ENCODE results near the gene GUCY1A1.

GUCY1A1 gene

GRCh38 chr4:155658681-155659064, 8.0 kb upstream of the GUCY1A1 start:
- no peak for DNase-seq (ENCODE audit: low read depth)

- no peak for DNase-seq (ENCODE audit: low read depth)
Observed at GRCh38 chr4:155659176-155659575, 7.5 kb upstream of the GUCY1A1 start.

- no peak for DNase-seq (ENCODE audit: low read depth)
Observed at GRCh38 chr4:155660436-155660835, 6.2 kb upstream of the GUCY1A1 start.

GRCh38 chr4:155665054-155665453, 1.6 kb upstream of the GUCY1A1 start:
- DNase-seq (ENCODE audit: low read depth), result no peak

GRCh38 chr4:155667222-155667567, 547 bp downstream of the GUCY1A1 start:
- DNase-seq (ENCODE audit: low read depth), result no peak

- DNase-seq (ENCODE audit: low read depth), result no peak
Observed at GRCh38 chr4:155667568-155668511, 1.2 kb downstream of the GUCY1A1 start.

GRCh38 chr4:155668707-155669220, 2.1 kb downstream of the GUCY1A1 start:
- no peak for DNase-seq (ENCODE audit: low read depth)

- no peak for DNase-seq (ENCODE audit: low read depth)
Observed at GRCh38 chr4:155672342-155672741, 5.7 kb downstream of the GUCY1A1 start.

- no peak for DNase-seq (ENCODE audit: low read depth)
Observed at GRCh38 chr4:155673453-155673979, 6.9 kb downstream of the GUCY1A1 start.

- no peak for DNase-seq (ENCODE audit: low read depth)
Observed at GRCh38 chr4:155674669-155675071, 8.0 kb downstream of the GUCY1A1 start.

- no peak for DNase-seq (ENCODE audit: low read depth)
Observed at GRCh38 chr4:155675709-155676429, 9.2 kb downstream of the GUCY1A1 start.

GRCh38 chr4:155676430-155676825, 9.8 kb downstream of the GUCY1A1 start:
- DNase-seq (ENCODE audit: low read depth), result no peak

- no peak for DNase-seq (ENCODE audit: low read depth)
Observed at GRCh38 chr4:155678011-155678410, 11.4 kb downstream of the GUCY1A1 start.

- DNase-seq (ENCODE audit: low read depth), result no peak
Observed at GRCh38 chr4:155679343-155679742, 12.7 kb downstream of the GUCY1A1 start.

- DNase-seq (ENCODE audit: low read depth), result no peak
Observed at GRCh38 chr4:155681886-155682285, 15.2 kb downstream of the GUCY1A1 start.

GRCh38 chr4:155684423-155684822, 17.8 kb downstream of the GUCY1A1 start:
- no peak for DNase-seq (ENCODE audit: low read depth)

GRCh38 chr4:155684892-155685541, 18.4 kb downstream of the GUCY1A1 start:
- DNase-seq (ENCODE audit: low read depth), result no peak

GRCh38 chr4:155687380-155687982, 20.8 kb downstream of the GUCY1A1 start:
- no peak for DNase-seq (ENCODE audit: low read depth)

GRCh38 chr4:155688211-155688610, 21.6 kb downstream of the GUCY1A1 start:
- no peak for DNase-seq (ENCODE audit: low read depth)

GRCh38 chr4:155688860-155689259, 22.2 kb downstream of the GUCY1A1 start:
- no peak for DNase-seq (ENCODE audit: low read depth)

GRCh38 chr4:155690044-155690837, 23.6 kb downstream of the GUCY1A1 start:
- DNase-seq (ENCODE audit: low read depth), result no peak
